ENCODE measurements around the gene TAL2. TPM values are rescaled to one million over a fixed set of nuclear protein-coding genes. Genes with fewer than 3 reads are reported as not detected.

The TAL2 gene
- total and polyA plus RNA-seq, 9 of the 15 experiments (the other 6 are each of a cell fraction or from before 2014, with no cell fraction given): 0.21 to 3.7 (median 1.1) TPM; not detected in 1

- 57% methylated on average over 4 of the region's 4 CpGs for WGBS (ENCODE audit: insufficient coverage, low coverage, missing lambda C conversion rate)
- 0 out of 5 replicates have a peak, but pooled peaks cover 0 to 1% of the 10 kb centered on the region in 2 experiments for H3K4me1 ChIP-seq (replicated peaks in 1 of 2; ENCODE audit: control insufficient read depth in 2 of 2, insufficient read depth in 2 of 2, low read length in 2 of 2)
- no peaks in the 10 kb centered on the region for H3K36me3 ChIP-seq (ENCODE audit: control insufficient read depth, insufficient read depth, low read length)
- intact Hi-C loops (cut with micrococcal nuclease): no loop called here
- H3K27me3 ChIP-seq (ENCODE audit: control insufficient read depth in 2 of 2, insufficient read depth in 2 of 2, low read length in 2 of 2): no peaks in the 10 kb centered on the region
- H3K4me3 ChIP-seq: no peak overlapping the region
- H2AFZ ChIP-seq (ENCODE audit: low read depth, low read length): no peak overlapping the region
- ATAC-seq (no peak), DNase-seq (ENCODE audit: extremely low read depth in 1 of 4, low spot score in 3 of 4) (no peak), FAIRE-seq (no peak)
- no TSS peak for BruUV-seq (replicated peaks)
- no peaks in the 10 kb centered on the region for H3K79me2 ChIP-seq (ENCODE audit: control insufficient read depth, insufficient read depth, low read length)
- ChIA-PET CTCF (ENCODE audit: low intra/inter-chr PET ratio) (no interaction called here), POLR2A (interaction anchor here (0.7 kb wide), 1 partner anchor 187 kb away, joined by 3 read pairs; no protein-coding TSS in a partner anchor)
- H3K4me2 ChIP-seq (ENCODE audit: insufficient read depth, low read length): no peak overlapping the region
- in situ Hi-C loops (cut with MboI): no loop called here
- peak; percentile 86 for TF ChIP-seq ZNF121 (CRISPR knock-in tag; conservative IDR thresholded peaks at IDR 0.05)
- TF ChIP-seq GATAD2B (IDR thresholded peaks at IDR 0.05; ENCODE audit: borderline replicate concordance): no peak
- no peak overlapping the region for H3K9ac ChIP-seq (ENCODE audit: insufficient read depth in 1 of 2, low read depth in 2 of 2, low read length in 2 of 2)
- H3K9me3 ChIP-seq (replicated peaks; ENCODE audit: control insufficient read depth, insufficient read depth, low read depth, low read length): no peaks in the 10 kb centered on the region
- H3K27ac ChIP-seq (ENCODE audit: extremely low read depth, low read depth, low read length): no peak overlapping the region
- no peaks in the 10 kb centered on the region for H3K9me1 ChIP-seq (ENCODE audit: control insufficient read depth, insufficient read depth, low read length)
- no peaks in the 10 kb centered on the region for H4K20me1 ChIP-seq (replicated peaks; ENCODE audit: control insufficient read depth, insufficient read depth, low read length)
Measured at GRCh38 chr9:105686936-105687335, 24.7 kb downstream of the TAL2 start.

DNA sequence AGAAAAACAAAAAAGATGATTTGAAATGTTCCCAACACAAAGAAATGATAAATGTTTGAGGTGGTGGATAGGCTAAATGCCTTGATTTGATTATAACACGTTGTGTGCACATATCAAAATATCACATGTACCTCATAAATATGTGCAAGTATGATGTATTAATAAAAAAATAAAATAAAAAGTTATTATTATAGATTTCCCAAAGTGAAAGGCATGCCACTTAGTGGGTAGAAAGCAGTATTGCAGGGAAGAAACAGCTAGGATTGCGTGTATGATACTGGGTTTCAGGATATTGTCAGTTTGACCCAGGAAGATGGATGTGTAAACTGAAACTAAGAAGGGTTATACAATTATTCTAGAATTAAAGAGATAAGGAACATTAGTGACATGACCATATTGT is 28.5 kb downstream of the TAL2 start:
- in situ Hi-C loops (cut with MboI): no loop called here
- peaks cover 11% of the 10 kb centered on the region for H3K79me2 ChIP-seq (ENCODE audit: control insufficient read depth, insufficient read depth, low read length)
- ChIA-PET CTCF (ENCODE audit: low intra/inter-chr PET ratio) (interaction anchor here (0.6 to 0.7 kb wide), 2 partner anchors 8 to 35 kb away, joined by 3 read pairs; no protein-coding TSS in a partner anchor), POLR2A (interaction anchor here (1.0 kb wide), 1 partner anchor 10 kb away, joined by 4 read pairs; no protein-coding TSS in a partner anchor)
- BruUV-seq (replicated peaks): no TSS peak
- no peak overlapping the region for H3K4me2 ChIP-seq (ENCODE audit: insufficient read depth, low read length)
- no peaks in the 10 kb centered on the region for H3K36me3 ChIP-seq (ENCODE audit: control insufficient read depth, insufficient read depth, low read length)
- H3K9me1 ChIP-seq (ENCODE audit: control insufficient read depth, insufficient read depth, low read length): no peaks in the 10 kb centered on the region
- peaks cover 6% of the 10 kb centered on the region; the same call in 1 of the 2 replicates for H4K20me1 ChIP-seq (replicated peaks; ENCODE audit: control insufficient read depth, insufficient read depth, low read length)
- no peaks in the 10 kb centered on the region for H3K27me3 ChIP-seq (ENCODE audit: control insufficient read depth in 2 of 2, insufficient read depth in 2 of 2, low read length in 2 of 2)
- no peak overlapping the region for H3K4me3 ChIP-seq
- H3K4me1 ChIP-seq (replicated peaks in 1 of 2; ENCODE audit: control insufficient read depth in 2 of 2, insufficient read depth in 2 of 2, low read length in 2 of 2): peaks cover 4 to 7% of the 10 kb centered on the region in 2 experiments; a peak in 3 of 5 replicates
- H3K27ac ChIP-seq (ENCODE audit: extremely low read depth, low read depth, low read length): no peak overlapping the region
- intact Hi-C loops (cut with micrococcal nuclease): loop anchor here (1.0 kb wide), 1 partner anchor 81 kb away; no protein-coding TSS in a partner anchor
- DNase-seq (ENCODE audit: extremely low read depth in 1 of 4, low spot score in 3 of 4) (peak in 3 of 4 experiments; percentile 32 to 49 (median 46)), ATAC-seq (no peak), FAIRE-seq (no peak)
- no peak overlapping the region for H3K9ac ChIP-seq (ENCODE audit: insufficient read depth in 1 of 2, low read depth in 2 of 2, low read length in 2 of 2)
- WGBS (ENCODE audit: insufficient coverage, low coverage, missing lambda C conversion rate): 7% methylated on average over 2 of the region's 2 CpGs
- H2AFZ ChIP-seq (ENCODE audit: low read depth, low read length): no peak overlapping the region
- no peaks in the 10 kb centered on the region for H3K9me3 ChIP-seq (replicated peaks; ENCODE audit: control insufficient read depth, insufficient read depth, low read depth, low read length)
- TF ChIP-seq, protein P1, sequence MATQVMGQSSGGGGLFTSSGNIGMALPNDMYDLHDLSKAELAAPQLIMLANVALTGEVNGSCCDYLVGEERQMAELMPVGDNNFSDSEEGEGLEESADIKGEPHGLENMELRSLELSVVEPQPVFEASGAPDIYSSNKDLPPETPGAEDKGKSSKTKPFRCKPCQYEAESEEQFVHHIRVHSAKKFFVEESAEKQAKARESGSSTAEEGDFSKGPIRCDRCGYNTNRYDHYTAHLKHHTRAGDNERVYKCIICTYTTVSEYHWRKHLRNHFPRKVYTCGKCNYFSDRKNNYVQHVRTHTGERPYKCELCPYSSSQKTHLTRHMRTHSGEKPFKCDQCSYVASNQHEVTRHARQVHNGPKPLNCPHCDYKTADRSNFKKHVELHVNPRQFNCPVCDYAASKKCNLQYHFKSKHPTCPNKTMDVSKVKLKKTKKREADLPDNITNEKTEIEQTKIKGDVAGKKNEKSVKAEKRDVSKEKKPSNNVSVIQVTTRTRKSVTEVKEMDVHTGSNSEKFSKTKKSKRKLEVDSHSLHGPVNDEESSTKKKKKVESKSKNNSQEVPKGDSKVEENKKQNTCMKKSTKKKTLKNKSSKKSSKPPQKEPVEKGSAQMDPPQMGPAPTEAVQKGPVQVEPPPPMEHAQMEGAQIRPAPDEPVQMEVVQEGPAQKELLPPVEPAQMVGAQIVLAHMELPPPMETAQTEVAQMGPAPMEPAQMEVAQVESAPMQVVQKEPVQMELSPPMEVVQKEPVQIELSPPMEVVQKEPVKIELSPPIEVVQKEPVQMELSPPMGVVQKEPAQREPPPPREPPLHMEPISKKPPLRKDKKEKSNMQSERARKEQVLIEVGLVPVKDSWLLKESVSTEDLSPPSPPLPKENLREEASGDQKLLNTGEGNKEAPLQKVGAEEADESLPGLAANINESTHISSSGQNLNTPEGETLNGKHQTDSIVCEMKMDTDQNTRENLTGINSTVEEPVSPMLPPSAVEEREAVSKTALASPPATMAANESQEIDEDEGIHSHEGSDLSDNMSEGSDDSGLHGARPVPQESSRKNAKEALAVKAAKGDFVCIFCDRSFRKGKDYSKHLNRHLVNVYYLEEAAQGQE (IDR thresholded peaks at IDR 0.05; ENCODE audit: borderline replicate concordance): peak; percentile 33; the same call in 1 of the 2 replicates
- TF ChIP-seq, protein P1 (CRISPR knock-in tag; IDR thresholded peaks at IDR 0.05; ENCODE audit: low read depth): no peak
- TF ChIP-seq CHD1 (IDR thresholded peaks at IDR 0.05; ENCODE audit: low read length): no peak

All from K562 (cell line).